Upper lobe of right lung (tissue), 1 donor: Measurements from ENCODE around the gene NEK5. TPM values are rescaled to one million over a fixed set of nuclear protein-coding genes. Genes with fewer than 3 reads are reported as not detected.

ENCODE experiments used
- ATAC-seq: fragments of 200-7000 bp; cut with Tn5 transposase; one replicate; pipeline ENCODE4 v1.9.1; 2020; ENCODE audit warnings: mild to moderate bottlenecking, moderate library complexity
- DNase-seq: peaks from one replicate; pipeline ENCODE4 v3.0.0-alpha.2; 2020
- H3K27ac ChIP-seq: fragments of 200-600 bp; one replicate; pipeline ENCODE4 v1.8.0; 2022
- H3K27me3 ChIP-seq: fragments of 200-600 bp; one replicate; pipeline ENCODE4 v1.8.0; 2022; ENCODE audit warnings: mild to moderate bottlenecking
- H3K36me3 ChIP-seq: fragments of 200-600 bp; one replicate; pipeline ENCODE4 v1.8.0; 2022
- H3K4me1 ChIP-seq: fragments of 200-600 bp; one replicate; pipeline ENCODE4 v1.8.0; 2022
- H3K4me3 ChIP-seq: fragments of 200-600 bp; one replicate; pipeline ENCODE4 v1.8.0; 2022; ENCODE audit warnings: mild to moderate bottlenecking
- H3K9me3 ChIP-seq: fragments of 200-600 bp; one replicate; pipeline ENCODE4 v1.8.0; 2022
- intact Hi-C: fragments of 100-400 bp; cut with DNase I; formaldehyde crosslinking; loops from one replicate; pipeline ENCODE4 v1.11.0; 2022
- total RNA-seq: library from RNA; stranded (reverse); fragmentation: NEBNext Ultra II Directional; extraction: Animal tissue kit (Norgen Biotek cat#: 25700); gene quantifications from one replicate; pipeline ENCODE4 v1.2.1, GENCODE V29; 2021
- TF ChIP-seq, protein P1 (sequence below): fragments of 200-600 bp; IDR thresholded peaks from one replicate; pipeline ENCODE4 v1.8.0; 2022; ENCODE audit warnings: antibody characterized with exemption
- donor health status: DM: no; HTN: yes; CAD: no; lungs with severe emphysema.

Gene NEK5
- total RNA-seq, 1 donor from 2014 or later, result 0.52 TPM

DNA sequence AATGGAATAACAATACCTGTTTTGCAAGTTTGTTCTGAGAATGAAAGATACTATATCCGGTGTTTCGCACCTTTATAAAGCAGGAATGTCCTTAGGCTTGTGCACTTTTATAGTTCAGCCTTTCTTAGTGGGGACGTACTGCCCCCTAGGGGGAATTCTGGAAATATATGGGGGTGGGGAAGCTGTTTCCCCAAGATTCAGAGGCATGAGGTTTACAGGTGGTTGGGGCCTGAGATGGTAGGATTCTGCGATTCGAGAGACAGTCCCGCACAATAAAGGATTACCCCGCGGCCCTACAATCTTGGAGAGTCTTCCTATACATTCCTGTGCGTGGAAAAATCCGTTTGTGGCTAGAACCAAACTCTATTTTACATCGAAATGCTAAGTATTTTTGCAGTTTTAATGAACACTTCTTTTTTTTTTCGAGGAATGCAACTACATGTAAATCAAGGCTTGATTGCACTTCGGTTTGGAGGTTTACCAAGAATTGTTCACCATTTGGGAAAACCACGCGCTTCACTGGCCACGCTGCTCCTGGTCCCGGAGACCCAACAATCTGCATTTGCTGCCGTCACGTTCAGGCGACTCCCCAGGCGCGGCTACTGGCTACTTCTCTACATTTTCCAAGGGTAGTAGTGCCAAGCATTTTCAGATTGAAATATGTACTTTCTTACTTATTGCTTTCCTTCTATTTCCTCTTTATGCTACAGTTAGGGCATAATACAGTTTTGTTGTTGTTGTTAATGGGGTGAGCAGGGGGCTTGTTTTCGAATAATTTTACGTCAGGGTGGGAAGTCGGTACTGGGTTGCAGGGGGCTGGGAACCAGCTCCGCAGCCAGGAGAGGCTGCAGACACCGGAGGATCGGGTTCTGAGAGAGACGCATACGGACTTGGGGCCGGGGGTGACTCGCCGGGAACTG is 830 bp downstream of the NEK5 start:
- H3K9me3 ChIP-seq, result no peaks in the 10 kb centered on the region
- peaks cover 10% of the 10 kb centered on the region for H3K4me1 ChIP-seq
- DNase-seq (no peak), ATAC-seq (peak; percentile 86)
- peaks cover 14% of the 10 kb centered on the region for H3K36me3 ChIP-seq
- H3K4me3 ChIP-seq, result peak overlapping the region; percentile 79
- TF ChIP-seq, protein P1, sequence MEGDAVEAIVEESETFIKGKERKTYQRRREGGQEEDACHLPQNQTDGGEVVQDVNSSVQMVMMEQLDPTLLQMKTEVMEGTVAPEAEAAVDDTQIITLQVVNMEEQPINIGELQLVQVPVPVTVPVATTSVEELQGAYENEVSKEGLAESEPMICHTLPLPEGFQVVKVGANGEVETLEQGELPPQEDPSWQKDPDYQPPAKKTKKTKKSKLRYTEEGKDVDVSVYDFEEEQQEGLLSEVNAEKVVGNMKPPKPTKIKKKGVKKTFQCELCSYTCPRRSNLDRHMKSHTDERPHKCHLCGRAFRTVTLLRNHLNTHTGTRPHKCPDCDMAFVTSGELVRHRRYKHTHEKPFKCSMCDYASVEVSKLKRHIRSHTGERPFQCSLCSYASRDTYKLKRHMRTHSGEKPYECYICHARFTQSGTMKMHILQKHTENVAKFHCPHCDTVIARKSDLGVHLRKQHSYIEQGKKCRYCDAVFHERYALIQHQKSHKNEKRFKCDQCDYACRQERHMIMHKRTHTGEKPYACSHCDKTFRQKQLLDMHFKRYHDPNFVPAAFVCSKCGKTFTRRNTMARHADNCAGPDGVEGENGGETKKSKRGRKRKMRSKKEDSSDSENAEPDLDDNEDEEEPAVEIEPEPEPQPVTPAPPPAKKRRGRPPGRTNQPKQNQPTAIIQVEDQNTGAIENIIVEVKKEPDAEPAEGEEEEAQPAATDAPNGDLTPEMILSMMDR, result peak; percentile 83
- no peak overlapping the region for H3K27ac ChIP-seq
- intact Hi-C loops, result loop anchor here (10.0 kb wide), 1 partner anchor 133 kb away; no protein-coding TSS in a partner anchor
- no peaks in the 10 kb centered on the region for H3K27me3 ChIP-seq

DNA sequence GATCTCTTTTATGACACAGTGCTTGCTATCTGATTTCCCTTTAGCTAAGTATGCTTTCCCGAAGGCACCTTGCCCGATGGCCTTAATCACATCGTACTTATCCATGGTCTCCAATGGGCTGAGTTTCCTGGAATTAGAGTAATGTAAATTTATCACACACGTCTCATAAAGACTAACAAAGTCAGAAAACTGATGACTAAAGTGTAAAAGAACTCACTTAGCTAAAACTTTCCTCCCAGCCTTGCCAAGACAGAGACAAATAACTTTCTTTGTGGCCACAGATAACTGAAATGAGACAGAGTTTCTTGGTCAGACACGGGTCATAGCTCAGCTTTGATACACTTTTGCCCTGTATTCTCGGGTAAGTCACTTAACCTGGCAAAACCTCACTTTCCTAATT is 1.5 kb downstream of the NEK5 start:
- no peak overlapping the region for H3K4me3 ChIP-seq

DNA sequence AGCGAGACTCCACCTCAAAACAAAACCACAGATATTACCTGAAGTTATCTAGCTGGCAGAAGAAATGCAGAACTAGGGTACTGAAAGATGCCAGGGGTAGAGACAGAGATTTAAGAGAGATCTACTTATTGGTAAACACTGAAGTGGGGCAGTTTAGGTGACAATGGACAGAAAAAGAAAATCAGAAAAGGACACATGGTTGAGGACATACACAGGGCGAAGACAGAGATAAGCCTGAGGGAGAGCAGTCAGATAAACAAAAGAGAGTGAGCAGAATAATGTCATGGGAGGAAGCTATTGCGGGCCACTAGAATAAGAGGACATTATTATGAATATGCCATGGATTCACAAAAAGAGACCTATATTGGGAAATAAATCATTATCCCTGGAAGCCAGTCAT is 3.3 kb downstream of the NEK5 start:
- Histone ChIP-seq H3K27me3 (no peaks in the 10 kb centered on the region), H3K4me3 (no peak overlapping the region), H3K36me3 (no peaks in the 10 kb centered on the region), H3K27ac (no peak overlapping the region), H3K4me1 (peaks cover 10% of the 10 kb centered on the region), H3K9me3 (no peaks in the 10 kb centered on the region)
- intact Hi-C loops, result loop anchor here (10.0 kb wide), 1 partner anchor 131 kb away; no protein-coding TSS in a partner anchor
- TF ChIP-seq, protein P1, result no peak
- DNase-seq, result no peak
- no peak for ATAC-seq

More for the DNA sequence above, 1.5 kb downstream of the NEK5 start:
- intact Hi-C loops, result loop anchor here (10.0 kb wide), 1 partner anchor 133 kb away; no protein-coding TSS in a partner anchor
- ATAC-seq, result no peak
- H3K36me3 ChIP-seq, result peaks cover 8% of the 10 kb centered on the region
- no peaks in the 10 kb centered on the region for H3K27me3 ChIP-seq
- H3K4me1 ChIP-seq, result peaks cover 10% of the 10 kb centered on the region
- TF ChIP-seq, protein P1, result no peak
- no peaks in the 10 kb centered on the region for H3K9me3 ChIP-seq
- no peak overlapping the region for H3K27ac ChIP-seq
- no peak for DNase-seq

DNA sequence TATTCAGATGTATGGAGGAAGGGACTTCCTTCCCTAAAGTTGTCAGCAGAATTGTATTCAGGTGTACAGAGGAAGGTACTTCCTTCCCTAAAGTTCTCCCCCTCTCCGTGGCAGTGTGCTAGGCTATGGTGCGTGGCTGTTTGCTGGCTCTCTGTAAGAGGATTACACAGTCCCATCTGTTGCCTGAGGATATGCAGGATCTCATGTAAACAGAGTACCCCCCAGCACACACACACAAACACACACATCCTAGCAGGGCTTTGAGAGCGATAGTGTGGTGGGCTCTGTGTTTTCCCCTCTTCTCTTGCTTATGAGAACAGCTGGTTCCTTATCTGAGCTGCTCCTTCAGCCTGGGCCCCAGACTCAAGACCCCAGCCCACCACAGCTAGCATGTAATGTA is 10.3 kb downstream of the NEK5 start:
- H3K27me3 ChIP-seq, result no peaks in the 10 kb centered on the region
- DNase-seq, result no peak
- H3K4me1 ChIP-seq, result no peaks in the 10 kb centered on the region
- H3K9me3 ChIP-seq, result no peaks in the 10 kb centered on the region
- H3K36me3 ChIP-seq, result no peaks in the 10 kb centered on the region
- intact Hi-C loops, result no loop called here
- no peak overlapping the region for H3K27ac ChIP-seq
- no peak for ATAC-seq
- TF ChIP-seq, protein P1, result no peak
- H3K4me3 ChIP-seq, result no peak overlapping the region

DNA sequence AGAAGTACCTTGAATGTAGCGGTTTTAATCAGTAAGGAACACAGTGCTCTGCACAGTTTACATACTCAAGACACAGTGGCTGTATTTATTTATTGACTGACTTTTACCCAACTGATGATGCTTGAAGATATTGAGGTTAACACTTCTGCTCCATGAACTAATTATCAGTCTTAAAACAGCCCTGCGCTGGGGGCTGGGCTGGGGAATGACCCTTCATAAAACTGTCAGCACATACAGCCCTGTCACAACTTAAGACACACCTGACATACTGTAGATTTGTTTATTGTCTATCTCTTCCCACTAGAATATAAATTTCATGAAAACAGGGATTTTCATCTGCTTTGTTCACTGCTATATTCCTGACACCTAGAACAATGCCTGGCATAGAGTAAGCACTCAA is 10.8 kb downstream of the NEK5 start:
- H3K27me3 ChIP-seq, result no peaks in the 10 kb centered on the region

More for the DNA sequence above, 10.8 kb downstream of the NEK5 start:
- Histone ChIP-seq H3K36me3 (no peaks in the 10 kb centered on the region), H3K4me1 (no peaks in the 10 kb centered on the region), H3K4me3 (no peak overlapping the region), H3K27ac (no peak overlapping the region), H3K9me3 (no peaks in the 10 kb centered on the region)
- ATAC-seq (no peak), DNase-seq (no peak)
- TF ChIP-seq, protein P1, result no peak
- intact Hi-C loops, result no loop called here
